Naive B cell (primary cell): Measurements from ENCODE around the gene CMTM7. TPM values are rescaled to one million over a fixed set of nuclear protein-coding genes. Genes with fewer than 3 reads are reported as not detected.
"Not testable (repeated sequence)": the region's sequence is repeated elsewhere in the genome, so short reads cannot be mapped to it uniquely, and the experiment has no call there.

ENCODE experiments used
- ATAC-seq, 2 donors: fragments of 150-1000 bp; cut with Tn5 transposase; 2 replicates each; pipeline ENCODE4 v1.10.0; 2021; ENCODE audit warnings: low read depth in 2 of 2, mild to moderate bottlenecking in 2 of 2, moderate library complexity in 2 of 2
- DNase-seq: peaks from one replicate; pipeline ENCODE4 v3.0.0; 2022
- H3K27ac Mint-ChIP-seq, 6 donors: one replicate each; pipeline ENCODE4 v1.8.0; 2020 to 2022; ENCODE audit warnings: mild to moderate bottlenecking in 6 of 6, mixed read lengths in 6 of 6, moderate library complexity in 5 of 6, inconsistent platforms in 2 of 6
- H3K27me3 Mint-ChIP-seq, 3 donors: one replicate each; pipeline ENCODE4 v1.8.0; 2021 to 2022; ENCODE audit warnings: mixed read lengths in 3 of 3, mild to moderate bottlenecking in 1 of 3
- H3K36me3 Mint-ChIP-seq, 2 donors: one replicate each; pipeline ENCODE4 v1.8.0; 2020 to 2022; ENCODE audit warnings: mixed read lengths in 2 of 2, inconsistent platforms in 1 of 2, mild to moderate bottlenecking in 1 of 2
- H3K4me1 Mint-ChIP-seq, 3 donors: one replicate each; pipeline ENCODE4 v1.8.0; 2020 to 2022; ENCODE audit warnings: mixed read lengths in 3 of 3, inconsistent platforms in 1 of 3, mild to moderate bottlenecking in 1 of 3, moderate library complexity in 1 of 3
- H3K4me3 Mint-ChIP-seq, 8 donors: one replicate each; pipeline ENCODE4 v1.8.0; 2020 to 2022; ENCODE audit warnings: mild to moderate bottlenecking in 8 of 8, mixed read lengths in 8 of 8, moderate library complexity in 8 of 8, inconsistent platforms in 2 of 8
- H3K9me3 Mint-ChIP-seq, 7 donors: one replicate each; pipeline ENCODE4 v1.8.0; 2020 to 2022; ENCODE audit warnings: mixed read lengths in 7 of 7, mild to moderate bottlenecking in 5 of 7, inconsistent platforms in 2 of 7, moderate library complexity in 1 of 7
- polyA plus RNA-seq, 6 donors: library from polyadenylated mRNA; unstranded; fragments of 300-500 nt; fragmentation: Illumina TruSeq; gene quantifications; one replicate each; pipeline ENCODE4 v1.2.3, GENCODE V29; 2021; ENCODE audit warnings: low read depth in 6 of 6

Gene CMTM7
- polyA plus RNA-seq, 6 donors from 2014 or later = 56.8 to 116 (median 73.3) TPM

DNA sequence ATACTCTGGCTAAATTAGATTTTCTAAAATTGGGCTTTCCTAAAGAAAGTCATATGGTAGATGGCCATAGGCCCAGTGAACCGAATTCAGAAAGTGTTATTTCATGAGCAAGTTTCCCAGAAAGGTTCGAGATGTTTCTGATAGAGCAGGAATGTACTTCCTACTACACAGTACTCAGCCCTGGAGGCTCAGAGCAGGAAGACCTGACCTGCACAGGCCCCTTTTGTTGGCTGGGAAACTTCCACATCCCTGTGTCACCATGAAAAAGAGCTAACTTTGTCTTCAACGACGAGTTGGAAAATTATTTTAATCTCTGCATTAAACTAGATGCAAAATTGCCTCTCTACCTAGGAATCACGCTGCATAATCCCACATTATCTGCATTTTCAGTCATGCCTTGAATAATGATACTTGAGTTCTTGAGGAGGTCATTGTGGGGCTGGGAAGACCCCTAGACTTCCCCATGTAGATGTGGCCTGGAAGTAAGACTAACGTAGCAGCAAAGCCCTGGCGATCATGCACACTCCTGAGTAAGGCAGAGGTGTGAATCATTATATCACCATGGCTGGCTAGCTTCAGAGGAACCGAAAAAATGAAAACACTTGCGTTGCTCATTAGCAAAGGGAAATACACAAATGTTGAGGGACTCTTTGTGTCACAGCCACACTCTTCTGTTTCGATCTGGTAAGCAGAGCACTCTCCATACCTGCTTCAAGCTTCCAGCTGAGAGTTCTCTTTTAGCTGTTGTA lies 47.1 kb downstream of the CMTM7 start:
- ATAC-seq = peak; percentile 89 to 91
- H3K27ac Mint-ChIP-seq = peak overlapping the region; percentile 93 to 99 (median 96)
- peak overlapping the region; percentile 15 to 89 (median 84) for H3K4me3 Mint-ChIP-seq
- H3K4me1 Mint-ChIP-seq = peaks cover 60 to 83% (median 74%) of the 10 kb centered on the region in 3 donors
- H3K9me3 Mint-ChIP-seq = no peaks in the 10 kb centered on the region
- peaks cover 0 to 8% of the 10 kb centered on the region in 2 donors for H3K36me3 Mint-ChIP-seq
- no peaks in the 10 kb centered on the region for H3K27me3 Mint-ChIP-seq
- peak; percentile 71 for DNase-seq

- ATAC-seq = peak; percentile 5 to 8
- H3K4me3 Mint-ChIP-seq = peak overlapping the region; percentile 15 to 89 (median 84)
- H3K27me3 Mint-ChIP-seq, H3K9me3 Mint-ChIP-seq, DNase-seq, H3K36me3 Mint-ChIP-seq: not testable (repeated sequence)
- peaks cover 60 to 80% (median 80%) of the 10 kb centered on the region in 3 donors for H3K4me1 Mint-ChIP-seq
- peak overlapping the region; percentile 93 to 99 (median 96) for H3K27ac Mint-ChIP-seq
Observed at GRCh38 chr3:32439421-32439820, 47.8 kb downstream of the CMTM7 start.

GRCh38 chr3:32440611-32441350 lies 49.1 kb downstream of the CMTM7 start:
- Mint-ChIP-seq H3K4me3 (peak overlapping the region in 7 of 8 donors; percentile 20 to 73 (median 55)), H3K4me1 (peaks cover 60 to 80% (median 78%) of the 10 kb centered on the region in 3 donors), H3K36me3 (peaks cover 0 to 8% of the 10 kb centered on the region in 2 donors), H3K9me3 (no peaks in the 10 kb centered on the region), H3K27ac (peak overlapping the region; percentile 73 to 99 (median 94)), H3K27me3 (no peaks in the 10 kb centered on the region)
- no peak for ATAC-seq
- DNase-seq = no peak

DNA sequence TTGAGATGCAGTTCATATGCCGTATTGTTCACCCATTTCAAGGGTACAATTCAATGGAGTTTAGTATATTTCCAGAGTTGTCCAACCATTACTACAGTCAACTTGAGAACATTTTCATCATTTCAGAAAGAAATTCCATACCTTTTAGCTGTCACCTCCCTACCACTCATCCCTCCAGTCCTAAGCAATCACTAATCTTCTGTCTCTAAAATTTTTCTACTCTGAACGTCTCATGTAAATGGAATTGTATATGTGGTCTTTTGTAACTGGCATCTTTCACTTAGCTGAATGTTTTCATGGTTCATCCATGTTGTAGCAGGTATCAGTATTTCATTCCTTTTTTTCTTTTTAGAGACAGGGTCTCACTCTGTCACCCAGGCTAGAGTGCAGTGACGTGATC lies 51.1 kb downstream of the CMTM7 start:
- ATAC-seq = no peak
- H3K36me3 Mint-ChIP-seq = peaks cover 0 to 22% of the 10 kb centered on the region in 2 donors
- H3K27ac Mint-ChIP-seq = peak overlapping the region in 4 of 6 donors; percentile 12 to 94 (median 86)
- H3K4me1 Mint-ChIP-seq = peaks cover 62 to 80% (median 78%) of the 10 kb centered on the region in 3 donors
- DNase-seq = no peak
- H3K4me3 Mint-ChIP-seq = no peak overlapping the region
- no peaks in the 10 kb centered on the region for H3K27me3 Mint-ChIP-seq
- H3K9me3 Mint-ChIP-seq = no peaks in the 10 kb centered on the region

DNA sequence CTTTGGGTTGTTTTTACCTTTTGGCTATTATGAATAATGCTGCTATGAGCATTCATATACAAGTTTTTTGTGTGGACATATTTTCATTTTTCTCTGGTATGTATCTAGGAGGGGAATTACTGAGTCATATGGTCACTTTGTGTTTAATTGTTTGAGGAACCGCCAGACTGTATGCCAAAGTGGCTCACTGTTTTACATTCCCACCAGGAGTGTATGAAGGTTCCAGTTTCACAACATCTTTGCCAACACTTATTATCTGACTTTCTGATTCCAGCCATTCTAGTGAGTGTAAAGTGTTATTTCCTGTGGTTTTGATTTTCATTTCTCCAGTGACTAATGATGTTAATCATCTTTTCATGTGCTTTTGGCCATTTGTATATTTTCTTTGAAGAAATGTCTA lies 51.8 kb downstream of the CMTM7 start:
- ATAC-seq (no peak), DNase-seq (no peak)
- Mint-ChIP-seq H3K36me3 (peaks cover 5 to 29% of the 10 kb centered on the region in 2 donors), H3K9me3 (no peaks in the 10 kb centered on the region), H3K4me1 (peaks cover 61 to 78% (median 75%) of the 10 kb centered on the region in 3 donors), H3K27me3 (no peaks in the 10 kb centered on the region), H3K27ac (peak overlapping the region in 4 of 6 donors; percentile 53 to 93 (median 70)), H3K4me3 (peak overlapping the region in 1 of 8 donors; percentile 35)

DNA sequence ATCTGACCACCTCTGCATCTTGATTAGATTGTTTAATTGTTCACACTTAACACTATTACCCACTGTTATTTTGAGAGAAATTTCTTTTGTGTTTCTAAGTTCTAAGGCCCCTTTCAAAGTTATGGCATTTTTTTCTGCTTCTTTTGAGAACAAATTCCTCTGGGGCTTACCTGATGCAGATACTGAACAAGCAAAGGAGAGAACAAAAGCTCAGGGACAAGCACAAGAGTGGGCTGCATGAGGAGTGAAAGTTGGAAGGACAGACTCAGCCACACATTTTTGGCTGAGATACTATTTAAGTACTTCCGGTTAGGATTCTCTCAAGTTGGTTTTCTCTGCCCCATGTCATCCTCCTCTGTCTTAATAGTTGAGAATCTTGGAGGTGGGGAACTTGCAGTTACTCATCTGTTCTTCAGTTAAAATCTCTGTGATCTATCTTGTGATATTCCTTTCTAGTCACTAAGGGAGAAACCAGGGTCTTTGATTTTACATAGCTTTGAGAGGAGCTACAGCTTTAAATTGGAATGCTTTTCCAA lies 56.3 kb downstream of the CMTM7 start:
- peaks cover 39 to 54% (median 47%) of the 10 kb centered on the region in 3 donors for H3K4me1 Mint-ChIP-seq
- no peak for DNase-seq
- peaks cover 19 to 33% of the 10 kb centered on the region in 2 donors for H3K36me3 Mint-ChIP-seq

DNA sequence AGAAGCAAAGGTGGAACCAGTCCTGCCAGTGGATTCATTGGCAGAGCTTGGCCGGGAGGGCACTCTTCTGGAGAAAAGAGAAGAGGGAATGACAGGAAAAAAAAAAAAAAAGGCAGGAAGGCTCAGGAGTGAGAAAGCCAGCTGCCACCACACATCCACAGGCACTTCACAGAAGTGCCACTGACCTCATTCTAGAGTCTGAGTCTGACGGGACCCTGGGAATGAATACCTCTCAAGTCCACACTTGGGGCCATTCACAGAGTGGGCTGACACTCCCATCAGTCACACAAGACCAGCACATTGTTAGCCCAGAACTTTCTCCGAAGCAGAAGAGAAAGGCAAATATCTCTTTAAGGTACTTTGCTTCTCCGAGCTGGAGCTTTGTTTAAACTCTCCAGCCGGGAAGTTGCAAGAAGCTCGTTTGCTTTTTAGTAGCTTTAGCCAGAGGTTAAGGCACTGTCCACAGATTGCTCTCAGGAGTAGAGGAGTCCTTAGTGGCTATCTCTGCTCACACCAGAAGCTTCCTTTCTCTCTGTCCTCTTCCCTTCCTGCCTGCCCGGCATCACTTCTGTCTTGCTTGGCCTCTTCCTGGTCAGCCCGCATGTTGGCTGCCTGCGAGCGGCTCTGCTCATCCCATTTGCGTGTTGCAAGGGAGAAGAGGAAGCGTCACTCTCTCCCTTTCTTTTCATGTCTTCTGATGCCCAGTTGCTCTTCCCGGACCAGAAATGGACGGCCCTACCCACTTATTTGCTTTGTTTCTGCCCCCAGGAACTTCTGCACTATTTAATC lies 57.2 kb downstream of the CMTM7 start:
- no peaks in the 10 kb centered on the region for H3K9me3 Mint-ChIP-seq
- H3K4me1 Mint-ChIP-seq = peaks cover 34 to 52% (median 39%) of the 10 kb centered on the region in 3 donors
- DNase-seq (no peak), ATAC-seq (no peak)
- peak overlapping the region in 4 of 6 donors; percentile 20 to 74 (median 70) for H3K27ac Mint-ChIP-seq
- peak overlapping the region in 1 of 8 donors; percentile 23 for H3K4me3 Mint-ChIP-seq
- H3K36me3 Mint-ChIP-seq = peaks cover 19 to 33% of the 10 kb centered on the region in 2 donors
- no peaks in the 10 kb centered on the region for H3K27me3 Mint-ChIP-seq

More for the DNA sequence above, 56.3 kb downstream of the CMTM7 start:
- Mint-ChIP-seq H3K4me3 (no peak overlapping the region), H3K27me3 (no peaks in the 10 kb centered on the region), H3K27ac (peak overlapping the region in 5 of 6 donors; percentile 39 to 75 (median 60)), H3K9me3 (no peaks in the 10 kb centered on the region)
- no peak for ATAC-seq

GRCh38 chr3:32449691-32450090 lies 58.0 kb downstream of the CMTM7 start:
- Mint-ChIP-seq H3K4me3 (no peak overlapping the region), H3K27me3 (no peaks in the 10 kb centered on the region), H3K36me3 (peaks cover 19 to 38% of the 10 kb centered on the region in 2 donors), H3K4me1 (peaks cover 38 to 47% (median 42%) of the 10 kb centered on the region in 3 donors), H3K9me3 (no peaks in the 10 kb centered on the region), H3K27ac (peak overlapping the region in 1 of 6 donors; percentile 41)
- DNase-seq = no peak
- ATAC-seq = no peak

DNA sequence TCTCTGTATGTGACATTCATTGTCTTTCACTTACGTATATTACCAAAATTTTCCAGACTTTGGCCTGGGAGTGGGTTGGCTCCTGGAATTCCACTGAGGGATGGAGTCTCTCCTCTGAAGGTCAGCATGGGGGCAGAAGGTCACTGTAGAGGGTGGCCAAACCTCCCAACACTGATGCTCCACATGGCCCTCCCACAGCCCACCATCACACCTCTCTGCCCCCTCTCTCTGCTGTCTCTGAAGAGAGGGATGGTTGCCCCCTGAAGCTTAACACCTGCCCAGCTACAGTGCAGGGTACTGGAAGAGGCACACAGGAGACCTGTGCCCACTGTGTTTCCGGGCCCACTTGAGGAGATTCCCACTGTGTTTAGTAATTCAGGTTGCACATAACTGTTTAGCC lies 58.8 kb downstream of the CMTM7 start:
- Mint-ChIP-seq H3K9me3 (no peaks in the 10 kb centered on the region), H3K4me3 (peak overlapping the region in 1 of 8 donors; percentile 73), H3K36me3 (peaks cover 19 to 45% of the 10 kb centered on the region in 2 donors), H3K27ac (peak overlapping the region in 5 of 6 donors; percentile 18 to 92 (median 57)), H3K27me3 (no peaks in the 10 kb centered on the region), H3K4me1 (peaks cover 45 to 52% (median 49%) of the 10 kb centered on the region in 3 donors)
- no peak for ATAC-seq
- no peak for DNase-seq

DNA sequence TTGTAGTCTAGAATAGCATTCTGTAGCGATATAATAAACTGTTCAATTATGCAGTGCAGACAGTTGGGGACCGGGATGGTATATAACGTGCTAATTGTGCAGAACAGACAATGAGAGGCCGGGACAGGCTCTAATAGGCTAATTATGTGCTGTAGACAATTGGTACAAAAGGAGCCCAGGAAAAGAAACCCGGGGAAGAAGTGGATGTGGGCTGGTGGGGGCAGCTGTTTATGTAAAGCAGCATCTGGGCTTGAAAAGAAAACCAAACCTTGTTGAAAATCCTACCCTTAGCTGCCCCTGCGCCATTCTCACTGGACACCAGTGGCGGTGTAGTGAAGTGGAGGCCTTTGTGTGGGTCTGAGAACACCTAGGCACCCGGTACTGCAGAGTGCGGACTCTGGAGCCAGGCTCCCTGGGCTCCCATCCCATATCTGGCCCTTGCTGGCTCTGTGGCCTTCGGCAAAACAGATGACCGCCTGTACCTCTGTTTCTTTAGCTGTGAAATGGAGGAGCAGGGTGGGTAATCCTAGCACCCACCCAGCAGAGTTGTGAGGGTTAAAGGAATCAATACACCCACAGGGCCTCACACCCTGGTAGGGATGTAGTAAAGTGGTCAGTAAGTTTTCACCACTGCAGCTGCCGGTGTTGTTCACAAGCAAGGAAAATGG lies 59.5 kb downstream of the CMTM7 start:
- DNase-seq (no peak), ATAC-seq (no peak)
- H3K27me3 Mint-ChIP-seq = no peaks in the 10 kb centered on the region
- peaks cover 19 to 45% of the 10 kb centered on the region in 2 donors for H3K36me3 Mint-ChIP-seq
- no peaks in the 10 kb centered on the region for H3K9me3 Mint-ChIP-seq
- peaks cover 52 to 56% (median 52%) of the 10 kb centered on the region in 3 donors for H3K4me1 Mint-ChIP-seq
- no peak overlapping the region for H3K4me3 Mint-ChIP-seq
- peak overlapping the region in 3 of 6 donors; percentile 5 to 64 (median 35) for H3K27ac Mint-ChIP-seq

GRCh38 chr3:32452009-32452408 lies 60.4 kb downstream of the CMTM7 start:
- Mint-ChIP-seq H3K27ac (no peak overlapping the region), H3K4me3 (no peak overlapping the region), H3K4me1 (peaks cover 47 to 56% (median 52%) of the 10 kb centered on the region in 3 donors), H3K9me3 (no peaks in the 10 kb centered on the region), H3K27me3 (no peaks in the 10 kb centered on the region), H3K36me3 (peaks cover 19 to 38% of the 10 kb centered on the region in 2 donors)
- DNase-seq (no peak), ATAC-seq (no peak)

DNA sequence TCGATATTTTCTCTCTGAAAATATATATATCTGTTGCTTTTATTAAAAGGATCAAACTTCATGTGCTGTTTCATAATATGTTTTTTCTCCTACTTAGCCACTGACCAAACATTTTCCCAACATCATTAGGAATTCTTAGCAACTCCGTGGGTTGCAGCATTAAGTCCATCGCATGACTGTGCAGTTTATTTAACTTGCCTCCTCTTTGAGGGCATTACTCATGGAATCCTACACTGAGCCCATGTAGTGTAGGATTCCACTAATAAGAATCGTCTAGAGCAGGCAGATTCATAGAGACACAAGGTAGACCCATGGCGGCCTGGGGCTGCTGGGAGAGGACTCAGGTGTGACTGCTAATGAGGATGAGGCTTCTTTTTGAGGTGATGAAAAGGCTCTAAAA lies 61.7 kb downstream of the CMTM7 start:
- H3K27me3 Mint-ChIP-seq = no peaks in the 10 kb centered on the region
- ATAC-seq (no peak), DNase-seq (no peak)
- no peak overlapping the region for H3K4me3 Mint-ChIP-seq
- peaks cover 48 to 56% (median 56%) of the 10 kb centered on the region in 3 donors for H3K4me1 Mint-ChIP-seq
- H3K36me3 Mint-ChIP-seq = peaks cover 18 to 30% of the 10 kb centered on the region in 2 donors
- peaks cover 0 to 3% (median 0%) of the 10 kb centered on the region in 7 donors for H3K9me3 Mint-ChIP-seq
- peak overlapping the region in 3 of 6 donors; percentile 42 to 72 (median 42) for H3K27ac Mint-ChIP-seq
